Heart left ventricle (tissue), 16 donors: Measurements from ENCODE around the gene POU3F3. TPM values are rescaled to one million over a fixed set of nuclear protein-coding genes. Genes with fewer than 3 reads are reported as not detected.

Experiments
- ATAC-seq, 4 donors: fragments of 200-7000 bp; cut with Tn5 transposase; one replicate each; pipeline ENCODE4 v1.9.1; 2020 to 2022; ENCODE audit warnings: moderate library complexity in 4 of 4, mild to moderate bottlenecking in 3 of 4, moderate number of reproducible peaks in 1 of 4
- DNase-seq, 5 donors: peaks; one replicate each; pipeline ENCODE4 v3.0.0-alpha.2; 2020
- H3K27ac ChIP-seq, 12 donors: fragments of 200-600 bp; sonication (generic) in 4 of 12; one replicate each; pipeline versions ENCODE4 v1.5.0 to v1.8.0; 2016 to 2022; ENCODE audit warnings: mild to moderate bottlenecking in 2 of 12
- H3K27me3 ChIP-seq, 9 donors: fragments of 200-600 bp; sonication (generic) in 2 of 9; one replicate each; pipeline versions ENCODE4 v1.5.1 to v1.8.0; 2016 to 2022; ENCODE audit warnings: mild to moderate bottlenecking in 3 of 9
- H3K36me3 ChIP-seq, 9 donors: fragments of 200-600 bp; sonication (generic) in 2 of 9; one replicate each; pipeline versions ENCODE4 v1.5.0 to v1.8.0; 2018 to 2022; ENCODE audit warnings: mild to moderate bottlenecking in 2 of 9
- H3K4me1 ChIP-seq, 12 donors: fragments of 200-600 bp; sonication (generic) in 4 of 12; one replicate each; pipeline versions ENCODE4 v1.5.0 to v1.8.0; 2016 to 2022; ENCODE audit warnings: mild to moderate bottlenecking in 3 of 12
- H3K4me3 ChIP-seq, 12 donors: fragments of 200-600 bp; sonication (generic) in 4 of 12; one replicate each; pipeline versions ENCODE4 v1.5.0 to v1.8.0; 2017 to 2022; ENCODE audit warnings: mild to moderate bottlenecking in 9 of 12, moderate library complexity in 4 of 12
- H3K9me3 ChIP-seq, 12 donors: fragments of 200-600 bp; sonication (generic) in 4 of 12; one replicate each; pipeline versions ENCODE4 v1.5.0 to v1.8.0; 2016 to 2022; ENCODE audit warnings: mild to moderate bottlenecking in 1 of 12
- POLR2A ChIP-seq, 2 donors: fragments of 450-650 bp; IDR thresholded peaks; one replicate each; pipeline ENCODE4 v1.6.1; 2017; ENCODE audit warnings: antibody characterized with exemption in 2 of 2, mild to moderate bottlenecking in 2 of 2, moderate library complexity in 2 of 2
- WGBS, 4 donors: extraction: QIAGEN DNeasy Blood & Tissue Kit in 2 of 4; methylation state at CpG; one replicate each; pipeline versions ENCODE4 v1.1.5 to v1.1.7; 2013 to 2018; 5-methylcytosine and 5-hydroxymethylcytosine counted together
- intact Hi-C, 10 donors: fragments of 100-400 bp; cut with DNase I; formaldehyde crosslinking; loops; one replicate each; pipeline versions ENCODE4 v1.11.1 to v1.14.2; 2022
- polyA plus RNA-seq, 2 donors: library from polyadenylated mRNA; stranded (reverse); fragments of 200-250 nt; gene quantifications; one replicate each; pipeline ENCODE4 v1.2.3, GENCODE V29; 2013
- total RNA-seq, 9 donors: library from RNA; depleted of rRNA in 2 of 9; stranded (reverse); fragments of >200 nt in 2 of 9; fragmentation: NEBNext Ultra II Directional in 3 of 9; extraction: Animal tissue kit (Norgen Biotek cat#: 25700) in 3 of 9; gene quantifications; one replicate each; pipeline versions ENCODE4 v1.1.0 to v1.2.4, GENCODE V29; 2016 to 2023
- TF ChIP-seq, protein P1 (sequence below), 12 donors: fragments of 200-600 bp; sonication (generic) in 4 of 12; IDR thresholded peaks; one replicate each; pipeline versions ENCODE4 v1.5.0 to v1.8.0; 2018 to 2022; ENCODE audit warnings: antibody characterized with exemption in 12 of 12, mild to moderate bottlenecking in 5 of 12
- donor health status: ischemic (EF 13 %, LVEDD 7.1; RV severe dilation, severe dysfunction).
- donor health status: healthy with polysubstance abuse.
- donor health status: DM: no; HTN: yes; CAD: no.
- donor health status: DM: no; HTN: no; CAD: no.
- donor health status: ischemic (EF 25% LVEDD 6.9; RV normal size, moderate dysfunction).
- donor health status: ischemic (EF 25% LVEDD 5.7; RV mildly dilated, moderate dysfunction).
- donor health status: healthy.
- donor health status: DM: yes; HTN: yes; CAD: no.
- donor health status: ischemic (EF 35%, LVEDD 5.7; RV mildly dilated, moderate dysfunction).
- donor health status: nonischemic (EF 11% LVEDD 7.7; RV severe dilation, severe dysfunction).
- donor health status: DM: yes; HTN: yes; CAD: no.
- donor health status: PGD.
- donor health status: ischemic (EF 29% LVEDD 5.4; RV normal size, mild dysfunction).
- donor health status: nonischemic (EF 23%, LVEDD 6.1; RV moderate dilation, normal function).

Gene POU3F3
- total and polyA plus RNA-seq, 11 donors = 0.08 to 0.27 TPM; not detected in 9

DNA sequence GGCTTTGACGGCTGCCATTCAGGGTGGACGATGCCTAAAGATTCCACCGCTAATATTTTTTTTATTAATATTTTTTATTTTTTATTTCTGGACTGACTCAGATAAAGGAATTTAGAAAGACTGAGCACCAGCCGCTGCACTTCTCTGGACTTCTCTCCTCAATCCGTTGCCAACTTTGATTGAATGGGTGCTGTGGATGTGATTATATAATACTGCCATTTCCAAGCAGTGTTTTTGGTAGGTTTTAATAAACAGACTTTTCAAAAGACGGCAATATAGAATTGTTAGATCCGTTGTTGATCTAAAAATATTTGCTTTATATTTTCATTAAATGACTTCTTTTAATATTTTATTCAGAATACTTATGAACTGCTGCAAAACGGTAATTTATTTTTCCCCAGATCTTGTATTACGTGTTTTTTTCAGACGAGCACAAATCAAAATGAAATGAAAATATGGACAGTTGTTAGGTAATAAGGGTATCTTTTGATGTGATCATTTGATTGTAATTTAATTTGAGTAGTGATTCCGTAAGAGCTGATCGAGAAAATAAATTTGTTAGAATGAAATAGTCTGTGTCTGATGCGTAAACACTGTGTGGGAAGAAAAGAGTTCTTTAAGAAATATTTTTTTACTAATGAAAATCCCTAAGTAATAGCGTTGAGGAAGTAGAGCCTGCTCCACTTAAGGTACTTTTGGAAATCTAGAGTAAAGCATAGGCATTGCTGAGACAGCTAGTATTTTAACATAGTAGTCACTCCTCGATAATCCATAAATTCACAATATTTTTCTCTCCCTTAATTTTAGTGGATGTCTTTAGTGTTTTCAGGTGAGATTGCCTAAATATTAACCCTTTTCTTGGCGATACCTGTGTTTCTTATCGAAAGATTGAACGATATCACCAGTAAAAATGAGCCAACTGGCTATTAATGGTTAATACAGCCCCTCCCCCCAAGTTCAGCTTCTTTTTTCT is 4.4 kb downstream of the POU3F3 start:
- DNase-seq (no peak), ATAC-seq (no peak)
- no peak for TF ChIP-seq POLR2A (IDR thresholded peaks at IDR 0.05)
- TF ChIP-seq, protein P1, sequence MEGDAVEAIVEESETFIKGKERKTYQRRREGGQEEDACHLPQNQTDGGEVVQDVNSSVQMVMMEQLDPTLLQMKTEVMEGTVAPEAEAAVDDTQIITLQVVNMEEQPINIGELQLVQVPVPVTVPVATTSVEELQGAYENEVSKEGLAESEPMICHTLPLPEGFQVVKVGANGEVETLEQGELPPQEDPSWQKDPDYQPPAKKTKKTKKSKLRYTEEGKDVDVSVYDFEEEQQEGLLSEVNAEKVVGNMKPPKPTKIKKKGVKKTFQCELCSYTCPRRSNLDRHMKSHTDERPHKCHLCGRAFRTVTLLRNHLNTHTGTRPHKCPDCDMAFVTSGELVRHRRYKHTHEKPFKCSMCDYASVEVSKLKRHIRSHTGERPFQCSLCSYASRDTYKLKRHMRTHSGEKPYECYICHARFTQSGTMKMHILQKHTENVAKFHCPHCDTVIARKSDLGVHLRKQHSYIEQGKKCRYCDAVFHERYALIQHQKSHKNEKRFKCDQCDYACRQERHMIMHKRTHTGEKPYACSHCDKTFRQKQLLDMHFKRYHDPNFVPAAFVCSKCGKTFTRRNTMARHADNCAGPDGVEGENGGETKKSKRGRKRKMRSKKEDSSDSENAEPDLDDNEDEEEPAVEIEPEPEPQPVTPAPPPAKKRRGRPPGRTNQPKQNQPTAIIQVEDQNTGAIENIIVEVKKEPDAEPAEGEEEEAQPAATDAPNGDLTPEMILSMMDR (IDR thresholded peaks at IDR 0.05) = no peak
- intact Hi-C loops = no loop called here
- Histone ChIP-seq H3K4me1 (peaks cover 0 to 46% (median 17%) of the 10 kb centered on the region in 12 donors), H3K36me3 (no peaks in the 10 kb centered on the region), H3K27ac (no peak overlapping the region), H3K4me3 (peak overlapping the region in 1 of 12 donors; percentile 32), H3K9me3 (no peaks in the 10 kb centered on the region), H3K27me3 (peaks cover 75 to 91% (median 86%) of the 10 kb centered on the region in 9 donors)
- WGBS, 4 donors = 8 to 14% (median 12%) methylated on average over 18 of the region's 18 CpGs

DNA sequence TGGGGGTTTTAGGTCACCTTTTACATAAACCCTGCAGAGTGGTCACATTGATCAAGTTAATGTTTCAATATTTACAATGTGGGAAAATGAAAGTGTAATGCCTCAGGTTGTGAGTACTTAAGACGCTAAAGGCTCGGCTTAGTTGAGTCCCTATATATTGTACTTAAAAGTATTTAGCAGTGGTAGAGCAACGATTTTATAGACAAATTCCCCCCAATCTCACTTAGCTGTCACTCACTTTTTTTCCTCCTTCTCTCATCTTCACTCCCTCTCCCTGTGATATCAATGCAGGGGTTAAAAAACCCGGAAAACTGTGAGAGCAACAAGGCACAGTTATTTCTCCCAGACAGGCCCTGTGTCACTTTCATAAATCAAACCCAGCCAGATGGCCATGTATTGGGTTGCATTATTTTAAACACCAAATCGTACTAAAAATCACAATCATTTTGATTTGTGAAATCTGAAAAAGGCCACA is 5.4 kb downstream of the POU3F3 start:
- no peak overlapping the region for H3K27ac ChIP-seq
- intact Hi-C loops = no loop called here
- peaks cover 0 to 45% (median 12%) of the 10 kb centered on the region in 12 donors for H3K4me1 ChIP-seq
- no peaks in the 10 kb centered on the region for H3K36me3 ChIP-seq
- 7 to 11% (median 10%) methylated on average over 5 of the region's 5 CpGs for WGBS, 4 donors
- H3K4me3 ChIP-seq = no peak overlapping the region
- no peaks in the 10 kb centered on the region for H3K9me3 ChIP-seq
- DNase-seq = no peak
- TF ChIP-seq, protein P1 (IDR thresholded peaks at IDR 0.05) = no peak
- no peak for TF ChIP-seq POLR2A (IDR thresholded peaks at IDR 0.05)
- peaks cover 75 to 91% (median 87%) of the 10 kb centered on the region in 9 donors for H3K27me3 ChIP-seq
- no peak for ATAC-seq

DNA sequence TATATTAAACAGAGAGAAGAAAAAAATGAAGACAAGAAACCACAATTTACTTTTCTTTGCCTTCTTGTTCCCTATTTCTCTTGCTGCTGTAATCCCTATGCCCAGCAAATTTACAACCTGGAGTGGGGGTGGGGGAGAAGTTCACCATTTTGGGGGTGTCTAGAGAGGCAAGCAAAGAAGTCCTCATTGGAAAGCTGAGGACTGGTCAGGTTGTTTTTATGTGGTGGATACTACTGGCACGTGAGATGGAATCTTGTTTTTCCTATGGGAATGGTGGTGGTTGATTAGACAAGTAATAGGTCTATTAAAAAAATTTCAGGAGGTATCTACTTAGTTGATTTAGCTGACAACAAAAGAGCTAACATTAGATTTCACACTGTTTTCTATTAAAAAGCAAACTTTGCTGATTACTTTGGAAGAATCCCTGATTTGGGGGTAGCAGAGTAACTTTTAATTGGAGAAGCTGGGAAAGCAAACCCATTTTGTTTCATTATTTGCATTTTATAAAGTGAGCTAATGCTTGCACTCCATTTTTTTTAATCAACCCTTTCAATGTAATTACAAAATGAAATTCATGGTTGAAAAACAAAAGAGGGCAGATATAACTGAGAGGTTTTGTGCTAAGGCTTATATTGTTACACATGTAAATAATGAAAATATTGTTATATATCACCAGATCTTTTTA is 6.0 kb downstream of the POU3F3 start:
- Histone ChIP-seq H3K27ac (no peak overlapping the region), H3K9me3 (no peaks in the 10 kb centered on the region), H3K36me3 (no peaks in the 10 kb centered on the region), H3K27me3 (peaks cover 70 to 91% (median 87%) of the 10 kb centered on the region in 9 donors), H3K4me1 (peaks cover 0 to 39% (median 10%) of the 10 kb centered on the region in 12 donors), H3K4me3 (no peak overlapping the region)
- intact Hi-C loops = no loop called here
- TF ChIP-seq, protein P1 (IDR thresholded peaks at IDR 0.05) = no peak
- TF ChIP-seq POLR2A (IDR thresholded peaks at IDR 0.05) = no peak
- DNase-seq (no peak), ATAC-seq (no peak)
- WGBS, 4 donors = 30 to 44% (median 37%) methylated on average over 1 of the region's 1 CpG

DNA sequence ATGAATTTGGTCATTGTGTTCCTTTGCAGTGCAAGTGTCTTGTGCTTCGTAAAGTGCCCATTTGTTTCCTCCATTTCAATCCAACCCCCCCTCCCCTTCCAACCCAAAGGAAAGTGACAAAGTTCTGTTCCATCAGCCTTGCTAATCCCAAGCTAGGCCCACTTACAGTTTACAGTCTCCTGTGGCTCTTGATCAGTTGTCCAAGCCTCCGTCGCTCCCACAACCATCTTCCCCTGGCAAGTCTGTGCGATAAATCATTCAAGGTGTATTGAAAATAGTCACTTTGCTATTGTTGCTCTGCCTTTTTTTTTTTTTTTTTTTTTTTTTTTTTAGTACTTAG is 6.5 kb downstream of the POU3F3 start:
- Histone ChIP-seq H3K4me1 (peaks cover 0 to 37% (median 10%) of the 10 kb centered on the region in 12 donors), H3K27ac (no peak overlapping the region), H3K36me3 (no peaks in the 10 kb centered on the region), H3K9me3 (no peaks in the 10 kb centered on the region), H3K4me3 (no peak overlapping the region), H3K27me3 (peaks cover 68 to 95% (median 91%) of the 10 kb centered on the region in 9 donors)
- intact Hi-C loops = no loop called here
- WGBS, 4 donors = 29 to 37% (median 32%) methylated on average over 4 of the region's 4 CpGs
- TF ChIP-seq POLR2A (IDR thresholded peaks at IDR 0.05) = no peak
- TF ChIP-seq, protein P1 (IDR thresholded peaks at IDR 0.05) = no peak
- ATAC-seq (no peak), DNase-seq (no peak)
